HCT116 (cell line): ENCODE measurements around the gene FAP. TPM values are rescaled to one million over a fixed set of nuclear protein-coding genes. Genes with fewer than 3 reads are reported as not detected.

Source experiments
- ATAC-seq: fragments of 200-7000 bp; cut with Tn5 transposase; 2 replicates; pipeline ENCODE4 v1.9.1; 2020; ENCODE audit warnings: mild to moderate bottlenecking, moderate library complexity
- BruUV-seq: library from RNA; stranded (reverse); fragments of 400-500 nt; replicated peaks from 2 replicates; lab custom pipeline; 2021; lab: Mats Ljungman, UMichigan
- CTCF ChIA-PET: fragments of 300-600 bp; sonication (Branson Sonifier 250); formaldehyde crosslinking; loops from one replicate; lab custom pipeline; 2021; ENCODE audit warnings: antibody characterized with exemption; lab: Charles Lee
- POLR2A ChIA-PET: fragments of 300-600, 350-600 bp; sonication (Branson Sonifier 250); formaldehyde crosslinking; loops from one replicate; lab custom pipeline; 2021; ENCODE audit warnings: antibody characterized with exemption; lab: Charles Lee
- RAD21 ChIA-PET, 2 experiments: fragments of 300-600 bp; sonication (Branson Sonifier 250); formaldehyde crosslinking; loops; one replicate each; lab custom pipeline; 2023; ENCODE audit warnings: low total read pairs in 2 of 2; ENCODE audit not compliant: uncharacterized antibody in 2 of 2, unreplicated experiment in 2 of 2, low non-redundant PET in 1 of 2; lab: Charles Lee
- DNase-seq: peaks from one replicate; pipeline ENCODE4 v3.0.0-alpha.2; 2010; ENCODE audit warnings: low read depth, low spot score
- H2AFZ ChIP-seq: fragments of 200-600 bp; shearing (Covaris generic), sonication (generic); 2 replicates; pipeline ENCODE4 v1.6.1; 2017; ENCODE audit warnings: low read depth, mixed run types, mixed read lengths, antibody characterized with exemption, low read length; ENCODE audit not compliant: poor library complexity, severe bottlenecking
- H3K27ac ChIP-seq: 2 replicates; pipeline ENCODE4 v1.5.1; 2012; ENCODE audit warnings: low read depth, low read length
- H3K27me3 ChIP-seq: fragments of 200-600 bp; sonication (generic); 2 replicates; pipeline ENCODE4 v1.6.1; 2016; ENCODE audit warnings: mixed run types, low read length, mixed read lengths; ENCODE audit not compliant: insufficient read depth
- H3K36me3 ChIP-seq, 2 experiments: fragments of 200-500 bp in 1 of 2; fragments of 200-600 bp in 1 of 2; sonication (Bioruptor generic) in 1 of 2; sonication (generic) in 1 of 2; 2 replicates each; pipeline versions ENCODE4 v1.5.1 to v1.6.1; 2014 to 2016; ENCODE audit warnings: low read length in 2 of 2, inconsistent platforms in 1 of 2, mixed read lengths in 1 of 2, mixed run types in 1 of 2; ENCODE audit not compliant: insufficient read depth in 2 of 2, control insufficient read depth in 1 of 2
- H3K4me1 ChIP-seq, 2 experiments: fragments of 200-600 bp in 1 of 2; sonication (generic) in 1 of 2; 2 replicates each; pipeline versions ENCODE4 v1.5.1 to v1.6.1; 2012 to 2017; ENCODE audit warnings: low read length in 2 of 2, inconsistent platforms in 1 of 2, mild to moderate bottlenecking in 1 of 2, mixed read lengths in 1 of 2, mixed run types in 1 of 2, moderate library complexity in 1 of 2; ENCODE audit not compliant: insufficient read depth in 2 of 2, control insufficient read depth in 1 of 2
- H3K4me2 ChIP-seq: fragments of 200-600 bp; sonication (generic); 2 replicates; pipeline ENCODE4 v1.6.1; 2017; ENCODE audit warnings: mixed run types, low read length, mixed read lengths
- H3K4me3 ChIP-seq, 2 experiments: fragments of 200-600 bp in 1 of 2; sonication (generic) in 1 of 2; replicated peaks in 1 of 2; 2 replicates each; pipeline ENCODE4 v1.5.1; 2011 to 2016; ENCODE audit warnings: low read length in 2 of 2, control low read depth in 1 of 2, low read depth in 1 of 2, mild to moderate bottlenecking in 1 of 2, mixed read lengths in 1 of 2, mixed run types in 1 of 2
- H3K79me2 ChIP-seq: fragments of 200-600 bp; sonication (generic); 2 replicates; pipeline ENCODE4 v1.6.1; 2017; ENCODE audit warnings: mild to moderate bottlenecking, mixed run types, low read length, moderate library complexity, mixed read lengths; ENCODE audit not compliant: insufficient read depth
- H3K9ac ChIP-seq: fragments of 200-600 bp; sonication (generic); 2 replicates; pipeline ENCODE4 v1.6.1; 2016; ENCODE audit warnings: low read length, mixed read lengths
- H3K9me2 ChIP-seq: fragments of 200-600 bp; sonication (generic), shearing (Covaris generic); 2 replicates; pipeline ENCODE4 v1.6.1; 2017; ENCODE audit warnings: mixed run types, mild to moderate bottlenecking, moderate library complexity; ENCODE audit not compliant: insufficient read depth
- H3K9me3 ChIP-seq, 2 experiments: fragments of 200-500 bp in 1 of 2; fragments of 200-600 bp in 1 of 2; sonication (Bioruptor generic) in 1 of 2; sonication (generic) in 1 of 2; 2 replicates each; pipeline ENCODE4 v1.6.1; 2014 to 2017; ENCODE audit warnings: low read length in 2 of 2, mixed read lengths in 2 of 2, inconsistent platforms in 1 of 2, low read depth in 1 of 2, mild to moderate bottlenecking in 1 of 2, mixed run types in 1 of 2, moderate library complexity in 1 of 2; ENCODE audit not compliant: control insufficient read depth in 1 of 2, insufficient read depth in 1 of 2
- H4K20me1 ChIP-seq: fragments of 200-600 bp; sonication (generic), shearing (Covaris generic); 2 replicates; pipeline ENCODE4 v1.6.1; 2017; ENCODE audit warnings: mixed run types, mild to moderate bottlenecking, moderate library complexity; ENCODE audit not compliant: insufficient read depth
- ATF3 ChIP-seq: IDR thresholded peaks from 2 replicates; pipeline ENCODE4 v1.6.1; 2012
- CBX3 ChIP-seq: IDR thresholded peaks from 2 replicates; pipeline ENCODE4 v1.6.1; 2012; ENCODE audit warnings: low read depth
- CEBPB ChIP-seq: IDR thresholded peaks from 2 replicates; pipeline ENCODE4 v1.6.1; 2012; ENCODE audit warnings: low read depth
- CTCF ChIP-seq, 3 experiments: fragments of 200-600 bp in 1 of 3; sonication (generic) in 1 of 3; IDR thresholded peaks in 2 of 3; conservative IDR thresholded peaks in 1 of 3; 2 replicates each; pipeline ENCODE4 v1.5.1; 2012 to 2017; ENCODE audit warnings: low read depth in 2 of 3, low read length in 2 of 3, antibody characterized with exemption in 1 of 3, borderline replicate concordance in 1 of 3, control low read depth in 1 of 3, mild to moderate bottlenecking in 1 of 3, mixed read lengths in 1 of 3, mixed run types in 1 of 3, moderate library complexity in 1 of 3; ENCODE audit not compliant: insufficient read depth in 1 of 3
- EGR1 ChIP-seq: IDR thresholded peaks from 2 replicates; pipeline ENCODE4 v1.6.1; 2012; ENCODE audit warnings: low read depth
- ELF1 ChIP-seq: IDR thresholded peaks from 2 replicates; pipeline ENCODE4 v1.6.1; 2012; ENCODE audit warnings: low read depth, borderline replicate concordance
- EZH2 ChIP-seq: fragments of 200-600 bp; sonication (generic); IDR thresholded peaks from 2 replicates; pipeline ENCODE4 v1.6.1; 2017; ENCODE audit warnings: antibody characterized with exemption, mixed run types
- EZH2phosphoT487 ChIP-seq: fragments of 200-600 bp; IDR thresholded peaks from 2 replicates; pipeline ENCODE4 v1.6.1; 2018; ENCODE audit warnings: antibody characterized with exemption, borderline replicate concordance
- FOSL1 ChIP-seq: IDR thresholded peaks from 2 replicates; pipeline ENCODE4 v1.6.1; 2012; ENCODE audit warnings: low read depth
- JUND ChIP-seq: IDR thresholded peaks from 2 replicates; pipeline ENCODE4 v1.6.1; 2012
- POLR2A ChIP-seq: IDR thresholded peaks from 2 replicates; pipeline ENCODE4 v1.7.0; 2011; ENCODE audit warnings: borderline replicate concordance; ENCODE audit not compliant: insufficient read depth, insufficient read length; ENCODE audit errors: extremely low read depth
- POLR2AphosphoS5 ChIP-seq: IDR thresholded peaks from 2 replicates; pipeline ENCODE4 v1.6.1; 2011; ENCODE audit warnings: mild to moderate bottlenecking, low read depth, low read length, moderate library complexity
- RAD21 ChIP-seq: IDR thresholded peaks from 2 replicates; pipeline ENCODE4 v1.6.1; 2012; ENCODE audit warnings: low read depth, mild to moderate bottlenecking
- SIN3A ChIP-seq: IDR thresholded peaks from 2 replicates; pipeline ENCODE4 v1.6.1; 2012; ENCODE audit warnings: low read depth
- SP1 ChIP-seq: IDR thresholded peaks from 2 replicates; pipeline ENCODE4 v1.6.1; 2012; ENCODE audit warnings: low read depth
- TCF7L2 ChIP-seq: IDR thresholded peaks from 2 replicates; pipeline ENCODE4 v1.7.0; 2011; ENCODE audit warnings: borderline replicate concordance, inconsistent platforms; ENCODE audit not compliant: insufficient read depth, insufficient read length; ENCODE audit errors: extremely low read depth
- YY1 ChIP-seq: IDR thresholded peaks from 2 replicates; pipeline ENCODE4 v1.6.1; 2011; ENCODE audit warnings: low read length, low read depth, moderate library complexity, mild to moderate bottlenecking; ENCODE audit not compliant: insufficient replicate concordance; ENCODE audit errors: extremely low read depth
- ZBTB33 ChIP-seq: IDR thresholded peaks from 2 replicates; pipeline ENCODE4 v1.6.1; 2011; ENCODE audit warnings: mild to moderate bottlenecking, low read length, moderate library complexity; ENCODE audit not compliant: insufficient replicate concordance; ENCODE audit errors: extremely low read depth
- ZFX ChIP-seq: fragments of 450-650 bp; IDR thresholded peaks from 2 replicates; pipeline ENCODE4 v1.6.1; 2017
- ZNF274 ChIP-seq: fragments of 200-500 bp; sonication (Bioruptor generic); IDR thresholded peaks from 2 replicates; pipeline ENCODE4 v1.6.1; 2014; ENCODE audit warnings: mild to moderate bottlenecking, low read depth, low read length, inconsistent platforms
- intact Hi-C: fragments of 100-400 bp; cut with micrococcal nuclease; formaldehyde crosslinking; loops from 2 replicates; pipeline ENCODE4 v1.10.0; 2022
- total RNA-seq: library from RNA; stranded (reverse); gene quantifications from one replicate; pipeline ENCODE4 v1.2.1, GENCODE V29; 2021; ENCODE audit not compliant: unreplicated experiment

FAP gene
- total RNA-seq, 1 experiment from 2014 or later = not detected

GRCh38 chr2:162282765-162283425 lies 39.6 kb upstream of the FAP start:
- TF ChIP-seq EZH2 (no peak), RAD21 (no peak), EGR1 (no peak), ZFX (no peak), ATF3 (no peak), ZBTB33 (no peak), CBX3 (no peak), POLR2A (no peak), ZNF274 (no peak), FOSL1 (no peak), JUND (no peak), TCF7L2 (no peak), YY1 (no peak), EZH2phosphoT487 (no peak), CTCF (IDR thresholded peaks at IDR 0.05 in 2 of 3, conservative IDR thresholded peaks at IDR 0.05 in 1 of 3; ENCODE audit: borderline replicate concordance in 1 of 3, insufficient read depth in 1 of 3, low read depth in 2 of 3, low read length in 2 of 3) (no peak), POLR2AphosphoS5 (no peak), SP1 (no peak), SIN3A (no peak), CEBPB (no peak), ELF1 (no peak)
- ATAC-seq (no peak), DNase-seq (no peak)
- H3K36me3 ChIP-seq = no peaks in the 10 kb centered on the region
- CTCF ChIA-PET = interaction anchor here (1.2 kb wide), 1 partner anchor 15 kb away, joined by 6 read pairs; no protein-coding TSS in a partner anchor
- no TSS peak for BruUV-seq
- no peaks in the 10 kb centered on the region for H3K4me1 ChIP-seq
- H3K9me2 ChIP-seq = no peaks in the 10 kb centered on the region
- H3K9ac ChIP-seq = no peak overlapping the region
- POLR2A ChIA-PET = no interaction called here
- no peak overlapping the region for H3K4me2 ChIP-seq
- no peaks in the 10 kb centered on the region for H3K27me3 ChIP-seq
- intact Hi-C loops = no loop called here
- RAD21 ChIA-PET = no interaction called here
- no peaks in the 10 kb centered on the region for H3K9me3 ChIP-seq
- no peak overlapping the region for H3K27ac ChIP-seq
- no peak overlapping the region for H2AFZ ChIP-seq
- H3K79me2 ChIP-seq = no peaks in the 10 kb centered on the region
- H3K4me3 ChIP-seq = no peak overlapping the region
- H4K20me1 ChIP-seq = no peaks in the 10 kb centered on the region
